IMR-90 (cell line): ENCODE data around the gene USP12. TPM values are rescaled to one million over a fixed set of nuclear protein-coding genes. Genes with fewer than 3 reads are reported as not detected.

Experiments
- ATAC-seq: fragments of 200-7000 bp; cut with Tn5 transposase; 2 replicates; pipeline ENCODE4 v1.9.1; 2020; ENCODE audit warnings: low read depth, mild to moderate bottlenecking, moderate library complexity
- BruUV-seq: library from RNA; stranded (reverse); fragments of 400-500 nt; replicated peaks from 2 replicates; lab custom pipeline; 2021; lab: Mats Ljungman, UMichigan
- CTCF ChIA-PET: fragments of 300-600 bp; formaldehyde crosslinking; extraction: SDS; loops from one replicate; lab custom pipeline; 2021; ENCODE audit warnings: antibody characterized with exemption; lab: Yijun Ruan, JAX
- POLR2A ChIA-PET: fragments of 300-600 bp; sonication (Branson Sonifier 250); formaldehyde crosslinking; loops from one replicate; lab custom pipeline; 2022; ENCODE audit warnings: antibody characterized with exemption; ENCODE audit not compliant: unreplicated experiment; lab: Charles Lee
- DNase-seq: peaks from one replicate; pipeline ENCODE4 v3.0.0; 2013
- H2AFZ ChIP-seq: replicated peaks from 2 replicates; pipeline ENCODE3; 2013; ENCODE audit warnings: low read length, mild to moderate bottlenecking; ENCODE audit not compliant: poor library complexity
- H2AK5ac ChIP-seq: 2 replicates; pipeline ENCODE4 v1.6.1; 2013; ENCODE audit warnings: low read depth, low read length, inconsistent platforms
- H2AK9ac ChIP-seq: replicated peaks from 2 replicates; pipeline ENCODE3; 2013; ENCODE audit warnings: mild to moderate bottlenecking, low read depth, low read length, moderate library complexity; ENCODE audit not compliant: poor library complexity
- H2BK120ac ChIP-seq: 2 replicates; pipeline ENCODE4 v1.6.1; 2013; ENCODE audit warnings: low read depth, low read length, inconsistent platforms
- H2BK15ac ChIP-seq: 3 replicates; pipeline ENCODE4 v1.6.1; 2013; ENCODE audit warnings: low read depth, low read length, inconsistent platforms
- H2BK20ac ChIP-seq: 2 replicates; pipeline ENCODE4 v1.6.1; 2013; ENCODE audit warnings: low read depth, mild to moderate bottlenecking, inconsistent platforms, low read length, moderate library complexity
- H2BK5ac ChIP-seq: 2 replicates; pipeline ENCODE4 v1.6.1; 2013; ENCODE audit warnings: mild to moderate bottlenecking, low read depth, low read length, inconsistent platforms; ENCODE audit not compliant: poor library complexity, severe bottlenecking
- H3K14ac ChIP-seq: replicated peaks from 2 replicates; pipeline ENCODE4 v1.6.1; 2013; ENCODE audit warnings: low read depth, low read length, inconsistent platforms
- H3K18ac ChIP-seq: 2 replicates; pipeline ENCODE4 v1.6.1; 2013; ENCODE audit warnings: low read depth, low read length, control low read depth
- H3K23ac ChIP-seq: 2 replicates; pipeline ENCODE4 v1.6.1; 2013; ENCODE audit warnings: low read depth, low read length, inconsistent platforms
- H3K27ac ChIP-seq: 2 replicates; pipeline ENCODE4 v1.5.1; 2013; ENCODE audit warnings: mild to moderate bottlenecking, control low read depth, low read length; ENCODE audit not compliant: insufficient read depth
- H3K27me3 ChIP-seq: 2 replicates; pipeline ENCODE4 v1.6.1; 2013; ENCODE audit warnings: low read length; ENCODE audit not compliant: control insufficient read depth, insufficient read depth
- H3K36me3 ChIP-seq: 2 replicates; pipeline ENCODE4 v1.6.1; 2013; ENCODE audit warnings: low read length, mixed read lengths; ENCODE audit not compliant: control insufficient read depth, insufficient read depth
- H3K4ac ChIP-seq: 2 replicates; pipeline ENCODE4 v1.6.1; 2013; ENCODE audit warnings: low read depth, low read length, inconsistent platforms
- H3K4me1 ChIP-seq: 2 replicates; pipeline ENCODE4 v1.6.1; 2013; ENCODE audit warnings: low read length, mixed read lengths; ENCODE audit not compliant: control insufficient read depth, insufficient read depth
- H3K4me2 ChIP-seq: 2 replicates; pipeline ENCODE4 v1.6.1; 2013; ENCODE audit warnings: low read depth, mild to moderate bottlenecking, control low read depth, low read length, moderate library complexity
- H3K4me3 ChIP-seq: 2 replicates; pipeline ENCODE4 v1.5.1; 2013; ENCODE audit warnings: low read depth, mild to moderate bottlenecking, control low read depth, low read length, moderate library complexity; ENCODE audit not compliant: insufficient read depth
- H3K56ac ChIP-seq: 2 replicates; pipeline ENCODE4 v1.6.1; 2013; ENCODE audit warnings: low read length, inconsistent platforms; ENCODE audit not compliant: insufficient read depth; ENCODE audit errors: extremely low read depth
- H3K79me1 ChIP-seq, 2 experiments: 2 replicates each; pipeline ENCODE4 v1.6.1; 2013; ENCODE audit warnings: low read length in 2 of 2, inconsistent platforms in 1 of 2, low read depth in 1 of 2
- H3K9ac ChIP-seq: 2 replicates; pipeline ENCODE4 v1.6.1; 2013; ENCODE audit warnings: low read depth, low read length, control low read depth
- H3K9me1 ChIP-seq: 2 replicates; pipeline ENCODE4 v1.6.1; 2013; ENCODE audit warnings: low read length, inconsistent platforms; ENCODE audit not compliant: insufficient read depth
- H3K9me3 ChIP-seq: 2 replicates; pipeline ENCODE4 v1.6.1; 2013; ENCODE audit warnings: low read length; ENCODE audit not compliant: control insufficient read depth, insufficient read depth
- H4K20me1 ChIP-seq: 2 replicates; pipeline ENCODE4 v1.6.1; 2013; ENCODE audit warnings: low read length, inconsistent platforms; ENCODE audit not compliant: insufficient read depth
- H4K5ac ChIP-seq: 2 replicates; pipeline ENCODE4 v1.6.1; 2013; ENCODE audit warnings: mild to moderate bottlenecking, low read depth, low read length, control low read depth
- H4K8ac ChIP-seq, 2 experiments: 2 replicates each; pipeline ENCODE4 v1.6.1; 2013; ENCODE audit warnings: low read depth in 2 of 2, low read length in 2 of 2, control low read depth in 1 of 2, inconsistent platforms in 1 of 2
- H4K91ac ChIP-seq: 2 replicates; pipeline ENCODE4 v1.6.1; 2013; ENCODE audit warnings: low read depth, low read length, inconsistent platforms; ENCODE audit not compliant: insufficient read depth
- CHD1 ChIP-seq: IDR thresholded peaks from 2 replicates; pipeline ENCODE4 v1.6.1; 2012; ENCODE audit warnings: low read depth, low read length, improper control_type of control experiment
- ELK1 ChIP-seq: fragments of 150-350 bp; IDR thresholded peaks from 2 replicates; pipeline ENCODE4 v1.6.1; 2016; ENCODE audit warnings: low read depth, mild to moderate bottlenecking, low read length, moderate library complexity, borderline replicate concordance
- FOS ChIP-seq: fragments of 150-350 bp; IDR thresholded peaks from 2 replicates; pipeline ENCODE4 v1.6.1; 2016; ENCODE audit warnings: low read depth, low read length
- MAFK ChIP-seq: IDR thresholded peaks from 2 replicates; pipeline ENCODE4 v1.6.1; 2012; ENCODE audit warnings: low read depth, low read length, improper control_type of control experiment
- MAZ ChIP-seq: IDR thresholded peaks from 2 replicates; pipeline ENCODE4 v1.6.1; 2012; ENCODE audit warnings: low read depth, mild to moderate bottlenecking, low read length, improper control_type of control experiment, moderate library complexity, borderline replicate concordance
- MXI1 ChIP-seq: IDR thresholded peaks from 2 replicates; pipeline ENCODE4 v1.6.1; 2012; ENCODE audit warnings: low read depth, mild to moderate bottlenecking, low read length, moderate library complexity, borderline replicate concordance
- NFE2L2 ChIP-seq: fragments of 150-350 bp; IDR thresholded peaks from 2 replicates; pipeline ENCODE4 v1.6.1; 2016; ENCODE audit warnings: low read depth, mild to moderate bottlenecking, low read length
- POLR2A ChIP-seq: IDR thresholded peaks from 2 replicates; pipeline ENCODE4 v1.6.1; 2012; ENCODE audit warnings: mild to moderate bottlenecking, low read depth, low read length
- RAD21 ChIP-seq: IDR thresholded peaks from 2 replicates; pipeline ENCODE4 v1.6.1; 2012; ENCODE audit warnings: low read length, improper control_type of control experiment
- RCOR1 ChIP-seq: IDR thresholded peaks from 2 replicates; pipeline ENCODE4 v1.6.1; 2012; ENCODE audit warnings: mild to moderate bottlenecking, low read length, improper control_type of control experiment; ENCODE audit not compliant: insufficient replicate concordance
- RFX5 ChIP-seq: IDR thresholded peaks from 2 replicates; pipeline ENCODE4 v1.8.0; 2012; ENCODE audit warnings: low read depth, mild to moderate bottlenecking, low read length, moderate library complexity
- USF2 ChIP-seq: fragments of 150-350 bp; IDR thresholded peaks from 2 replicates; pipeline ENCODE4 v1.6.1; 2017; ENCODE audit warnings: mild to moderate bottlenecking, antibody characterized with exemption, low read length, low read depth
- WGBS, 2 experiments: methylation state at CpG; one replicate each; pipeline versions ENCODE4 v1.1.5 to v1.1.7; 2013; ENCODE audit warnings: missing lambda C conversion rate in 2 of 2; ENCODE audit not compliant: insufficient read length in 1 of 2; ENCODE audit errors: extremely low coverage in 2 of 2; 5-methylcytosine and 5-hydroxymethylcytosine counted together
- dilution Hi-C: fragments of 300-500 bp; cut with HindIII; formaldehyde crosslinking; loops from one replicate; pipeline ENCODE4 v1.14.3; 2018; ENCODE audit warnings: low sequenced_read_pairs; ENCODE audit not compliant: unreplicated experiment
- in situ Hi-C: fragments of 300-500 bp; cut with MboI; formaldehyde crosslinking; loops from 3 replicates; pipeline ENCODE4 v1.14.3; 2019; ENCODE audit warnings: low sequenced_read_pairs, inconsistent platforms, mixed read lengths
- intact Hi-C: fragments of 100-400 bp; cut with micrococcal nuclease; formaldehyde crosslinking; loops from 2 replicates; pipeline ENCODE4 v1.10.0; 2022
- polyA plus RNA-seq, 3 experiments: library from polyadenylated mRNA; depleted of rRNA; stranded (reverse); fragments of >200 nt; gene quantifications; 2 replicates each; pipeline ENCODE4 v1.2.3, GENCODE V29; 2012; ENCODE audit warnings: low replicate concordance in 1 of 3
- total RNA-seq: library from RNA; depleted of rRNA; stranded (reverse); fragments of >200 nt; gene quantifications from 2 replicates; pipeline ENCODE4 v1.2.3, GENCODE V29; 2012

USP12 gene
- total and polyA plus RNA-seq, 2 of the 4 experiments (the other 2 are of a cell fraction): 11.8 to 16.5 TPM

- no peak overlapping the region for H2BK20ac ChIP-seq
- CTCF ChIA-PET: no interaction called here
- no peak overlapping the region for H3K56ac ChIP-seq
- POLR2A ChIA-PET: no interaction called here
- dilution Hi-C loops (no loop called here), intact Hi-C loops (no loop called here), in situ Hi-C loops (no loop called here)
- H2BK15ac ChIP-seq: no peak overlapping the region
- H2BK5ac ChIP-seq: no peak overlapping the region
- no peak overlapping the region for H2AFZ ChIP-seq
- no peaks in the 10 kb centered on the region for H3K27me3 ChIP-seq
- H3K9me1 ChIP-seq: peaks cover 2% of the 10 kb centered on the region; the same call in 1 of the 2 replicates
- H3K9me3 ChIP-seq: no peaks in the 10 kb centered on the region
- H2AK9ac ChIP-seq: no peak overlapping the region
- no peak for TF ChIP-seq MXI1
- no peak for TF ChIP-seq RFX5
- TF ChIP-seq CHD1: no peak
- TF ChIP-seq ELK1: no peak
- no peak for TF ChIP-seq RCOR1
- TF ChIP-seq NFE2L2: no peak
- no peak for TF ChIP-seq MAZ
- TF ChIP-seq MAFK: no peak
- TF ChIP-seq POLR2A: no peak
- no peak for TF ChIP-seq RAD21
- TF ChIP-seq FOS: no peak
- no peak for TF ChIP-seq USF2
- DNase-seq (no peak), ATAC-seq (no peak)
- H3K14ac ChIP-seq: no peak overlapping the region
- H3K4me3 ChIP-seq: no peak overlapping the region
- H4K91ac ChIP-seq: no peak overlapping the region
- no peak overlapping the region for H3K4ac ChIP-seq
- H3K18ac ChIP-seq: no peak overlapping the region
- no peak overlapping the region for H3K27ac ChIP-seq
- H3K36me3 ChIP-seq: peaks cover 8% of the 10 kb centered on the region
- H2BK120ac ChIP-seq: no peak overlapping the region
- BruUV-seq: no TSS peak
- H3K4me1 ChIP-seq: peaks cover 5% of the 10 kb centered on the region
- H3K4me2 ChIP-seq: no peak overlapping the region
- peaks cover 40 to 43% of the 10 kb centered on the region in 2 experiments for H3K79me1 ChIP-seq
- no peak overlapping the region for H2AK5ac ChIP-seq
- H4K20me1 ChIP-seq: no peaks in the 10 kb centered on the region; the same call in 1 of the 2 replicates
- no peak overlapping the region for H4K5ac ChIP-seq
- WGBS, 2 experiments: no CpG with 5 or more reads among the region's 5 CpGs
- H3K9ac ChIP-seq: no peak overlapping the region
- H3K23ac ChIP-seq: no peak overlapping the region
- H4K8ac ChIP-seq: no peak overlapping the region
These were observed 65.5 kb downstream of the USP12 start for GRCh38 chr13:27106144-27106543.
